Measurements from ENCODE around the gene BACE1. TPM values are rescaled to one million over a fixed set of nuclear protein-coding genes. Genes with fewer than 3 reads are reported as not detected.
A peak's percentile ranks its signal among the peaks of the same experiment; 100 is the strongest.

The BACE1 gene
- total RNA-seq (2016; rRNA removed; fragmentation: Illumina TruSeq; extraction: Trizol): 7.5 and 10.2 TPM in 2 replicates
- total RNA-seq (2016; cell fraction: cytosol; rRNA removed; fragmentation: Illumina TruSeq; extraction: Trizol; ENCODE audit: low read depth): 2.1 and 2.2 TPM in 2 replicates
- 8.4 and 9.7 TPM in 2 replicates for total RNA-seq (2016; cell fraction: insoluble cytoplasmic fraction; rRNA removed; fragmentation: Illumina TruSeq; extraction: Trizol)
- 4.8 and 6.0 TPM in 2 replicates for total RNA-seq (2016; cell fraction: membrane; rRNA removed; fragmentation: Illumina TruSeq; extraction: Trizol)
- 9.1 and 11.5 TPM in 2 replicates for total RNA-seq (2016; cell fraction: nucleus; rRNA removed; fragmentation: Illumina TruSeq; extraction: Trizol)
- 17.9 and 19.0 TPM in 2 replicates for polyA plus RNA-seq (2011; rRNA removed)
- 14.6 and 15.9 TPM in 2 replicates for polyA plus RNA-seq (2011; cell fraction: cytosol; rRNA removed)
- polyA plus RNA-seq (2011; cell fraction: nucleus; rRNA removed): 44.0 and 49.0 TPM in 2 replicates
- 12.2 and 14.8 TPM in 2 replicates for polyA plus RNA-seq (2012)
- polyA plus RNA-seq (2016; cell fraction: cytosol; fragmentation: Illumina TruSeq; extraction: Trizol; ENCODE audit: low read depth): 2.2 and 2.4 TPM in 2 replicates
- polyA plus RNA-seq (2016; cell fraction: insoluble cytoplasmic fraction; fragmentation: Illumina TruSeq; extraction: Trizol; ENCODE audit: low read depth): 10.6 and 11.0 TPM in 2 replicates
- polyA plus RNA-seq (2016; cell fraction: membrane; fragmentation: Illumina TruSeq; extraction: Trizol; ENCODE audit: low read depth): 4.9 and 5.8 TPM in 2 replicates
- 21.9 and 23.8 TPM in 2 replicates for polyA plus RNA-seq (2016; cell fraction: nucleus; fragmentation: Illumina TruSeq; extraction: Trizol; ENCODE audit: insufficient read depth, low read depth)
- polyA minus RNA-seq (2011; rRNA and poly(A)+ RNA removed; ENCODE audit: low replicate concordance): 41.2 and 52.9 TPM in 2 replicates
- 7.0 and 13.9 TPM in 2 replicates for polyA minus RNA-seq (2011; cell fraction: cytosol; rRNA and poly(A)+ RNA removed)
- 7.8 and 8.6 TPM in 2 replicates for polyA minus RNA-seq (2011; cell fraction: nucleus; rRNA and poly(A)+ RNA removed)
- percentile 52 among the genes with signal in this experiment for Bru-seq, nascent RNA
- percentile 59 among the genes with signal in this experiment for BruChase-seq, experiment 1, labeled RNA remaining after a 6-hour chase
- BruChase-seq, experiment 2, labeled RNA remaining after a 2-hour chase: percentile 53 among the genes with signal in this experiment
- long read RNA-seq, experiment 1, full-length matches to known transcripts: 2 of 8 reads
- long read RNA-seq, experiment 1, partial matches to known transcripts: 0 of 8 reads
- long read RNA-seq, experiment 1, other reads (novel, unspliced or antisense): 6 of 8 reads
- long read RNA-seq, experiment 2, full-length matches to known transcripts: 15 of 43 reads
- long read RNA-seq, experiment 2, partial matches to known transcripts: 4 of 43 reads
- long read RNA-seq, experiment 2, other reads (novel, unspliced or antisense): 24 of 43 reads

DNA sequence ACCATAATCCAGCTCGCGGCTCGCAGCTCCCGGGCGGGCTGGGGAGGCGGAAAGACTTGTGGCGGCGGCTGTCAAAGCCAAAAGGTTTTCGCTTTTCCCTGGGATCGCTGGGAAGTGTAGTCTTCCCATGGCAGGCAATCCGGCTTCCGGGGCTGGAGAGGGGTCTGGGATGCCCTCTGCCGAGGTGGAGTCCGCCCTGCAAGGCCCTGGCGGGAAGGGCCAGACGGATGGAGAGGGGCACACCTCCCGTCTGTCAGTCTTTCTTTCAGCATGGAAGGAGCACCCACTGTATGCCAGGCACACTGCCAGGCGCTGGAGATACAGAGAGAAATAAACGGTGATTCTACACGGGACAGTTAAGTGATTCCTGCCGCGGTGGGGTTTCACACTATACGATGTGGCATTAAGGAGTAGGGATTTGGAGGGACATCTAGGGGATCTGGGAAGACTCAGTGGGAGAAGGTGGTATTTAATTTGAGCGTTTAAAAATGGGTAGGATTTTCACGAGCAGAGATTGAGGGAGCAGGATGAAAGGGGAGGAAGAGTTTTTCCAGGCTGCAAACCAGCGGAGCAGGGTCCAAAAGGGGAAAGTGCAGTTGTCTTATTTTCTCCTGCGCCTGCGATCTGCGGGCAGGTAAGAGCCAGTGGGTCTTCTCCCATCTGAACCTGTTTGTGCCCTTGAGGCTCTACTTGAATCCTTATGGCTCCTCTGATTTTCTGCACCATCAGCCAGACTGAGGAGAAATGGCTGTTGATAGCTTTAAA is at the start of gene BACE1:
Gene BACE1, minus strand, starts transcription at position 60 of the 765 bp plus-strand sequence. CDS start 461 bp downstream, outside the sequence.
- POLR2A ChIA-PET: interaction anchor here (1.3 to 5.8 kb wide), 3 partner anchors 11 to 14 kb away, joined by 10 to 62 read pairs (median 18); partner anchors contain the start of gene CEP164
- peak within 1 kb of the TSS; percentile 41 for H3K27ac ChIP-seq (ENCODE audit: extremely low read length, insufficient read depth, low read length)
- H3K36me3 ChIP-seq (replicated peaks in 1 of 2; ENCODE audit: control insufficient read depth in 1 of 2, insufficient read depth in 2 of 2, low read length in 2 of 2): no peaks in the 10 kb centered on the region
- H3K79me2 ChIP-seq (ENCODE audit: insufficient read depth, low read length): peaks cover 4% of the 10 kb centered on the region
- peak within 1 kb of the TSS; percentile 100 for H3K4me2 ChIP-seq (ENCODE audit: low read depth, low read length)
- CTCF ChIA-PET (ENCODE audit: low intra/inter-chr PET ratio, low total read pairs): interaction anchor here (1.6 kb wide), 1 partner anchor 85 kb away, joined by 11 read pairs; the partner anchor contains the start of gene PCSK7
- no peaks in the 10 kb centered on the region; a peak in 1 of 5 replicates for H3K27me3 ChIP-seq (ENCODE audit: control insufficient read depth in 1 of 2, insufficient read depth in 2 of 2, low read length in 2 of 2)
- H2AFZ ChIP-seq (ENCODE audit: low read length): peak within 1 kb of the TSS; percentile 89
- peak; percentile 94 for ATAC-seq
- peaks cover 65% of the 10 kb centered on the region for H3K4me1 ChIP-seq (ENCODE audit: insufficient read depth, low read length)
- BruUV-seq (replicated peaks): no TSS peak
- peak; percentile 85 for DNase-seq (ENCODE audit: low spot score)
- H4K20me1 ChIP-seq (ENCODE audit: insufficient read depth, low read length): no peaks in the 10 kb centered on the region
- peak; percentile 72 for FAIRE-seq
- in situ Hi-C loops (cut with HindIII; ENCODE audit: extremely low pct_ligation_motif_present, low pct_unique_long_range_greater_than_20kb) (loop anchor here (5.0 kb wide), 1 partner anchor 84 kb away; the partner anchor contains the start of genes PCSK7 and RNF214), intact Hi-C loops (cut with micrococcal nuclease; ENCODE audit: unreplicated experiment) (loop anchor here (2.0 to 5.0 kb wide), 2 partner anchors 44 to 84 kb away; partner anchors contain the start of genes PCSK7 and RNF214)
- WGBS (ENCODE audit: low lambda C conversion rate): under 1% methylated on average over 14 of the region's 29 CpGs
- peak within 1 kb of the TSS; percentile 73 for H3K9ac ChIP-seq (ENCODE audit: insufficient read depth, low read depth, low read length)
- H3K9me3 ChIP-seq (ENCODE audit: low read length): no peaks in the 10 kb centered on the region
- H3K4me3 ChIP-seq (replicated peaks in 1 of 3; ENCODE audit: insufficient read depth in 1 of 3, low read depth in 2 of 3, low read length in 3 of 3): peak within 1 kb of the TSS; percentile 74 to 90 (median 88)
- TF ChIP-seq PAX8 (CRISPR knock-in tag; IDR thresholded peaks at IDR 0.05; ENCODE audit: borderline replicate concordance): no peak
- 0 out of 2 replicates have a peak, but pooled peaks have one; percentile 19 for TF ChIP-seq SOX5 (CRISPR knock-in tag; IDR thresholded peaks at IDR 0.05; ENCODE audit: borderline replicate concordance)
- TF ChIP-seq CBFB (CRISPR knock-in tag; IDR thresholded peaks at IDR 0.05): no peak
- TF ChIP-seq ZNF430 (CRISPR knock-in tag; IDR thresholded peaks at IDR 0.05): peak; percentile 56; the same call in 1 of the 2 replicates
- TF ChIP-seq, protein P1, sequence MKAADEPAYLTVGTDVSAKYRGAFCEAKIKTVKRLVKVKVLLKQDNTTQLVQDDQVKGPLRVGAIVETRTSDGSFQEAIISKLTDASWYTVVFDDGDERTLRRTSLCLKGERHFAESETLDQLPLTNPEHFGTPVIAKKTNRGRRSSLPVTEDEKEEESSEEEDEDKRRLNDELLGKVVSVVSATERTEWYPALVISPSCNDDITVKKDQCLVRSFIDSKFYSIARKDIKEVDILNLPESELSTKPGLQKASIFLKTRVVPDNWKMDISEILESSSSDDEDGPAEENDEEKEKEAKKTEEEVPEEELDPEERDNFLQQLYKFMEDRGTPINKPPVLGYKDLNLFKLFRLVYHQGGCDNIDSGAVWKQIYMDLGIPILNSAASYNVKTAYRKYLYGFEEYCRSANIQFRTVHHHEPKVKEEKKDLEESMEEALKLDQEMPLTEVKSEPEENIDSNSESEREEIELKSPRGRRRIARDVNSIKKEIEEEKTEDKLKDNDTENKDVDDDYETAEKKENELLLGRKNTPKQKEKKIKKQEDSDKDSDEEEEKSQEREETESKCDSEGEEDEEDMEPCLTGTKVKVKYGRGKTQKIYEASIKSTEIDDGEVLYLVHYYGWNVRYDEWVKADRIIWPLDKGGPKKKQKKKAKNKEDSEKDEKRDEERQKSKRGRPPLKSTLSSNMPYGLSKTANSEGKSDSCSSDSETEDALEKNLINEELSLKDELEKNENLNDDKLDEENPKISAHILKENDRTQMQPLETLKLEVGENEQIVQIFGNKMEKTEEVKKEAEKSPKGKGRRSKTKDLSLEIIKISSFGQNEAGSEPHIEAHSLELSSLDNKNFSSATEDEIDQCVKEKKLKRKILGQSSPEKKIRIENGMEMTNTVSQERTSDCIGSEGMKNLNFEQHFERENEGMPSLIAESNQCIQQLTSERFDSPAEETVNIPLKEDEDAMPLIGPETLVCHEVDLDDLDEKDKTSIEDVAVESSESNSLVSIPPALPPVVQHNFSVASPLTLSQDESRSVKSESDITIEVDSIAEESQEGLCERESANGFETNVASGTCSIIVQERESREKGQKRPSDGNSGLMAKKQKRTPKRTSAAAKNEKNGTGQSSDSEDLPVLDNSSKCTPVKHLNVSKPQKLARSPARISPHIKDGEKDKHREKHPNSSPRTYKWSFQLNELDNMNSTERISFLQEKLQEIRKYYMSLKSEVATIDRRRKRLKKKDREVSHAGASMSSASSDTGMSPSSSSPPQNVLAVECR (CRISPR knock-in tag; IDR thresholded peaks at IDR 0.05; ENCODE audit: borderline replicate concordance): peak; percentile 93
- TF ChIP-seq BRCA1 (CRISPR knock-in tag; IDR thresholded peaks at IDR 0.05): 0 out of 2 replicates have a peak, but pooled peaks have one; percentile 49
- TF ChIP-seq ISL2 (CRISPR knock-in tag; IDR thresholded peaks at IDR 0.05): no peak
- TF ChIP-seq SOX6 (IDR thresholded peaks at IDR 0.05): no peak
- peak; percentile 58 for TF ChIP-seq SOX6 (CRISPR knock-in tag; IDR thresholded peaks at IDR 0.05)
- TF ChIP-seq TGIF2 (CRISPR knock-in tag; IDR thresholded peaks at IDR 0.05): peak; percentile 92
- TF ChIP-seq GABPB1 (CRISPR knock-in tag; IDR thresholded peaks at IDR 0.05): peak; percentile 94
- TF ChIP-seq, protein P2, sequence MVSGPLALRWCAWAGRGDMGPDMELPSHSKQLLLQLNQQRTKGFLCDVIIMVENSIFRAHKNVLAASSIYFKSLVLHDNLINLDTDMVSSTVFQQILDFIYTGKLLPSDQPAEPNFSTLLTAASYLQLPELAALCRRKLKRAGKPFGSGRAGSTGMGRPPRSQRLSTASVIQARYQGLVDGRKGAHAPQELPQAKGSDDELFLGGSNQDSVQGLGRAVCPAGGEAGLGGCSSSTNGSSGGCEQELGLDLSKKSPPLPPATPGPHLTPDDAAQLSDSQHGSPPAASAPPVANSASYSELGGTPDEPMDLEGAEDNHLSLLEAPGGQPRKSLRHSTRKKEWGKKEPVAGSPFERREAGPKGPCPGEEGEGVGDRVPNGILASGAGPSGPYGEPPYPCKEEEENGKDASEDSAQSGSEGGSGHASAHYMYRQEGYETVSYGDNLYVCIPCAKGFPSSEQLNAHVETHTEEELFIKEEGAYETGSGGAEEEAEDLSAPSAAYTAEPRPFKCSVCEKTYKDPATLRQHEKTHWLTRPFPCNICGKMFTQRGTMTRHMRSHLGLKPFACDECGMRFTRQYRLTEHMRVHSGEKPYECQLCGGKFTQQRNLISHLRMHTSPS (CRISPR knock-in tag; IDR thresholded peaks at IDR 0.05; ENCODE audit: low read depth): peak; percentile 57; the same call in 1 of the 2 replicates
